Activated CD8-positive, alpha-beta memory T cell treated with anti-CD3 and anti-CD28 coated beads, Interleukin-2, amount 50 U/mL, for 1 hour (primary cell): ENCODE results near the gene UVRAG.

Experiments used
- DNase-seq: peaks from one replicate; pipeline ENCODE4 v3.0.0-alpha.2; 2020; ENCODE audit errors: extremely low read depth

Gene UVRAG

GRCh38 chr11:76164861-76165751, 350.1 kb downstream of the UVRAG start:
- DNase-seq, result no peak

GRCh38 chr11:76166314-76166713, 351.3 kb downstream of the UVRAG start:
- no peak for DNase-seq

- DNase-seq, result no peak
Measured at GRCh38 chr11:76167590-76167989, 352.6 kb downstream of the UVRAG start.

DNA sequence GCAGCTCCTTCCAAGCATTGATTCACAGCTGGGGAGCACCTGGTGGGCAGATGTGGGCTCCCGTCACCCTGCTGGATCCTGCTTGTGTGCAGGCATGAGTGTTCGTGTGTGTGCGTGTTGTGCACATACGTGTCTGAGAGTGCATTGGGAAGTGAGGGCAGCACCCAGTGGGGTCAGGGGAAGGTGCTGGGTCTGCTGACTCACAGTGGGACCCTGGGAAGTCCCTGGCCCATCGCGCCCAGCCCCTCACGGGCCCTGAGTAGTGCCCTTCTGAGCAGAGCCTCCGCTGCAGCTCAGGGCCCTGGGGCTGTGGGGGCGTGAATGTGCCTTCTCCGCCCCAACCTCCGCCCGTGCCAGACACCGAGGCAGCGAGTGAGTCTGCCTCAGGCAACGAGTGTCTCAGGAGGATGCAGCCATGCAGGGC, 354.5 kb downstream of the UVRAG start:
- DNase-seq, result no peak

- no peak for DNase-seq
Measured at GRCh38 chr11:76170468-76170867, 355.5 kb downstream of the UVRAG start.

- no peak for DNase-seq
Measured at GRCh38 chr11:76172583-76172982, 357.6 kb downstream of the UVRAG start.

DNA sequence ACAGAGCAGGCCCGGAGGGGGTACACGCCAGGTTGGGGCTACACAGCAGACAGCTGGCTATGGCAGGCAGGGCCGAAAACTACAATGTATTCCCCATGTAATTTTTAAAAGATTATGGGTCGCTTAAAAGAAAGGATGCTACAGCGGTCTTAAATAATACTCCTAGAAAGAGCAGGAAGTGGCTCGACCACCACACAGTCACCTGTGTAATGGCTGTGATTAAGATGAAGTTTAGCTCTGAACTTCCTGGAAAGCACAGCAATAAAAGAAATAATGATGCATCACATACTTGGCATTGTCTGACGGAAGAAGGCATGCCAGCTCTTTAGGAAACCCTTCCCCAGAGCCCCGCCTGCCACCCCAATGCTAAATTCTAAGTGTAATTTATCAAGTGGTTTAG, 358.7 kb downstream of the UVRAG start:
- DNase-seq, result no peak

GRCh38 chr11:76174330-76174729, 359.3 kb downstream of the UVRAG start:
- no peak for DNase-seq

- no peak for DNase-seq
Measured at GRCh38 chr11:76175783-76176182, 360.8 kb downstream of the UVRAG start.

DNA sequence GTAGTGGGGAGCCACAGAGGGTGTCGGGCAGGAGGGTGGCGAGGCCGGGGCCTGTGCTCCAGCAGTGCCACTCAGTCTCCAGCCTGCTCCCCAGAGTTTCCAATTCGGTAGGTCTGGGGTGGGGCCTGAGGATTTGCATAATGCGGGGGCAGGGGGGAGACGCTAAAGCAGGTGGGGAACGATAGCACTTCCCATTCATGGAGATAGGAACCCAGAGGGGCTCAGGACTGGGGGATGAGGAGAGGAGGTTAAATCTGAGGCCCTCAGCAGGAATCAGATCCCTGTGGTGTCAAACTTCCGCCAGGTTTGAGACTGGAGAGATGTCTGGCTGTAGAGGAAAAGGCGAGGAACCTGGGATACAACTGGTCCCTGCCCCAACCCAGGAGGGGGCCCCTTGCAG, 361.5 kb downstream of the UVRAG start:
- no peak for DNase-seq

- DNase-seq, result no peak
Measured at GRCh38 chr11:76177250-76177686, 362.3 kb downstream of the UVRAG start.

GRCh38 chr11:76179147-76179546, 364.1 kb downstream of the UVRAG start:
- DNase-seq, result no peak

DNA sequence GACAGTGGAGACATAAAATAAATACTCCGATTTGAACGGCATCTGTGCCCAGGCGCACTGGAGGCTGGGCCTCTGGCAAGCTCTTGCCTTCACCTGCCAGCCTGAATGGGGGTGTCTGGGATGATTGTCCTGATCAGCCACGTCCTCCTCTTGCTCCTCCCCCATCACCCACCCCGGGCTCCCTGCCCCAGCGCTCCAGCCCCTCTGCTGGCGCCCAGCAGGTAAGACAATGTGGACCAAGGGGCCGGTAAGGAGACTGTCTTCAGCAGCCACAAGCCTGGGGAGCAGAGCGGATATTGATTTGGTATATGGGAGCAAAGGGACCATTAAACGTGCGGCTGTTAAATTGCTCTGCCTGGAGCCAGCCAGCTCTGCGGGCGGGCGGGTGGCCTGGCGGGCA, 366.4 kb downstream of the UVRAG start:
- DNase-seq, result no peak

DNA sequence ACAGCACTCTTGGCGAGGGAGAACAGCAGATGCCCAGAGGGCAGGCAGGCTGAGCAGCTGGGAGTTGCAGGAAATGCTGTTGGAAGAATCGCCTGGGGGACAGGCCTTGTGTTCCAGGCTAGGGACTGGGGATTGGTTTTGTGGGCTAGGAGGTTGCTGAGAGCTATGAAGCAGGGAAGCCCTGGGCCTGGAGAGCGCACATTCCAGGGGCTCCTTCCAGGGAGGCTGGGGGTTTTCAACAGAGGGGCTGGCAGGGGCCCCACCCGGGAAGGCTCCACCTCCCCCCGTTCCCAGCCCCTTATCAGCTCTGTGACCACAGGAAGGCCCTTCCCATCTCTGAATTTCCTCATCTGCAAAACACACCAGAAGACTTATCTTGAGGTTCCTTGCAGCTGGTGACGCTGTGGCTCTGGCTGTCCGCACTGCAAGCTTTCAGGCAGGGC, 369.6 kb downstream of the UVRAG start:
- DNase-seq, result no peak

DNA sequence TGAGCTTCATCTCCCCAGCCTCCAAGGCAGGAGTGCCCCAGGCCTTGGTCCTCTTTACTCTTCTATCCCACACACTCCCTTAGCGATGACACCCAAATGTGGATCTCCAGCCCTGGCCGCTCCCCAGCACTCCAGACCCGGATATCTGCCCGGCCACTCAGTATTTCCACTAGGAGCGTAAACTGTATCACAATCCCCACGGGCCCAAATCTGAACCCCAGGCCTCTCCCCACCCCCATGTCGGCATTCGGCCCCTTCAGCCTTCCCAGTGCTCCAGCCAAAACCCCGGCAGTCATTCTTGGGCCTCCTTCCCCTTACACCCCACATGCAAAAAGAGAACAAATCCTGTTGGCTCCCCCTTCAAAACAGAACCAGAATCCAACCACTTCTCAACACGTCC, 370.5 kb downstream of the UVRAG start:
- DNase-seq, result no peak

GRCh38 chr11:76185931-76186401, 371.0 kb downstream of the UVRAG start:
- no peak for DNase-seq

DNA sequence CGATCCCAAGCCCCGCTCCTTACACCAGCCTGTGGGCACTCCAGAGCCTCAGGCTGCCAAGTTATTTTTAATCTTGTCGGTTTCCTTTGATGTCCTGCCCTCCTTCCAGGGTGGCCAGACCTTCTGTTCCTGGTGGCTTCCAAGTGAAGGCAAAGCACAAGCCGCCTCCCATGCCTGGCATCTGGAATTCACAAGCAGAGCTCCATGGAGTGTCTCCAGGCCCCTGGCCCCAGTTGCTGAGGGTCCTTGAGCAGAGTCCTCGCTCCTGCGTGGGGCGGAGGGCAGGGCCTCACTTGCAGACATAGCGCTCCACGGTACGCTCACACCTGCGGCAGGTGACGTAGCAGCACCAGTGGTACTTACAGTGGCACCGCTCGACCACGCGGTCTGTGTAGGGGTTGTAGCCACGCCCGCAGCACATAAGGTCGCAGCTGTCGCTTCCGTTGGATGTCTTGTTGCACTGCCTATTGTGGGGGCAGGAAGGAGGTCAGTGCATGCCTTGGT, 371.8 kb downstream of the UVRAG start:
- no peak for DNase-seq

DNA sequence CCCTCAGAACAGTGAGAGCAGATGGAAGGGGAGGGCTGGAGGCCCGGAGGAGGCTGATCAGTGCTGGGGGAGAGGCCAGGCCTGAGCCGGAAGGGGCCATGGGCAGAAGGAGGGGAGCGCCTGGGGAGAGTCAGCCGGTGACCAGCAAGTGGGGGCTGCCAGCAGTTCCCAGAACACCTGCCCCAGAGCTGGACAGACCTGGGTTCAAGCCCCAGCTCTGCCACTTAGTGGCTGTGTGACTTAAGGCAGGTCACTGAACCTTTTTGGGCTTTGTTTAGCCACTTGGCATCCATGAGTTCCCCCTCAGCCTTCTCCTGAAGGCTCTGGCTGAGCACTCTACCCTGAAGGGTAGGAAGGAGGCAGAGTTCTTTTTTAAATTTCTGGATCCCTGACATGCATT, 373.9 kb downstream of the UVRAG start:
- DNase-seq, result no peak

DNA sequence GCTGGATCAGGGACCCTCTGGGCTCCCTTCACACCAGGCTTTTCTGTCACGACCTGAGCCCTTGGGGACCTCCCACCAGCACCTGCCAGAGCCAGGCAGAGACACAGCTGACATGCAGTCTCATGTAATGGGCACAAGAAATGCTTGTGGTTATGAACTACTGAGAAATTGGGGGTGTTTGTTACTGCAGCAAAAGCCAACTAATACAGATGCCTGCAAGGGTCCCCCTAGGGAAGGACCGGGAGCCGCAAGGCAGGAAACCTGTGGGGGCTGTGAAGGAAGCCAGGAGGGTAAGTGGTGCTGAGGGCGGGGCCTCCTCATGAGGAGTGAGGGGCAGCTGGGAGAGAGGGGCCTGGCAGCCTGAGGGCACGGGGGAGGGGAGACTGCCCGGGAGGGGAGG, 374.7 kb downstream of the UVRAG start:
- no peak for DNase-seq

GRCh38 chr11:76190376-76190775, 375.4 kb downstream of the UVRAG start:
- DNase-seq, result no peak
